ENCODE measurements around the gene HTT. TPM values are rescaled to one million over a fixed set of nuclear protein-coding genes. Genes with fewer than 3 reads are reported as not detected.

The HTT gene
- total and polyA plus RNA-seq, 4 donors: 38.9 to 51.5 (median 40.9) TPM

DNA sequence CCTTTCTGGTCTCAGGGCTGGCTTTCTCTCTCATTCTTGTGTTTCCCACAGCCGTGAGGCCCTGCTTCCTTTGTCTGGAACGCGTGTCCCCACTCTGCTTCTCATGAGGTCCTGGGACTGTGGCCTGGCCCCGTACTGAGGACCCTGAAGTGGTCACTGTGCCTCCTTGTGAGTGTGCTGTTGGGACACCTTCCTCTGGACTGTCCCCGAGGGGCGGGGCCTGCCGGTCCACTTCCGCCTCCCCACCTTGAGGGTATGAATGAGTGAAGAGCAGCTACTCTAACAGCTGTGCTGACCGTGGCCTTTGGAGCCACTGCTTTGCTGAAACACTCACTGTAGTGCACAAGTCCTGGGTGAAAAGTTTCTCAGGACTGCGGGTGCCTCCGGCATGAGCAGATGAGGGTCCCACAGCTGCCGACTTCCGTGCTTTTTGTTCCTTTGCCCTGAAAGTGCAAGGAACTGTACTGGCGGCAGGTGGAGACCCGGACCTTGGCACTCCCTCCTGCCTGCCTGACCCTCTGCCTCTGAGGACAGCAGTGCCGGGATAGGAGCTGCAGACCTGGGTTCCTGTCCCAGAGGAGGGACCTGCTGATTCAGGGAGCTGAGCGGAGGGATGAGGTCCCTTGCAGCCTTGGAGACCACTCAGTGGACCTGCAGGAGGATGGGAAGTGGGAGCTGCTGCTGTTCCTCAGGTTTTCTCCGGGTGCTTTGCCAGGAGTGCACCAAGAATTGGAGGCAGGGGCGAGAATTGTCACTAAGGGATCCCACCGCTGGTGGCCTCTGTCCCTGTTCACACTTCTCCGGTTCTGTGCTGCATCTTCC, 38.1 kb upstream of the HTT start:
- H3K4me1 ChIP-seq (ENCODE audit: control insufficient read depth, insufficient read depth, low read length): peaks cover 12% of the 10 kb centered on the region
- H3K27ac ChIP-seq (ENCODE audit: low read depth, low read length): no peak overlapping the region
- H3K9me3 ChIP-seq (ENCODE audit: control insufficient read depth, insufficient read depth, low read length): no peaks in the 10 kb centered on the region
- H3K36me3 ChIP-seq (ENCODE audit: control insufficient read depth, insufficient read depth, low read length): peaks cover 16% of the 10 kb centered on the region
- H3K4me3 ChIP-seq (ENCODE audit: low read depth, low read length): no peak overlapping the region
- H3K27me3 ChIP-seq (ENCODE audit: control insufficient read depth, insufficient read depth, low read length): peaks cover 4% of the 10 kb centered on the region
- 88% methylated on average over 19 of the region's 21 CpGs for WGBS (ENCODE audit: insufficient coverage)
- DNase-seq (ENCODE audit: low read depth in 4 of 6, low spot score in 6 of 6): no peak

DNA sequence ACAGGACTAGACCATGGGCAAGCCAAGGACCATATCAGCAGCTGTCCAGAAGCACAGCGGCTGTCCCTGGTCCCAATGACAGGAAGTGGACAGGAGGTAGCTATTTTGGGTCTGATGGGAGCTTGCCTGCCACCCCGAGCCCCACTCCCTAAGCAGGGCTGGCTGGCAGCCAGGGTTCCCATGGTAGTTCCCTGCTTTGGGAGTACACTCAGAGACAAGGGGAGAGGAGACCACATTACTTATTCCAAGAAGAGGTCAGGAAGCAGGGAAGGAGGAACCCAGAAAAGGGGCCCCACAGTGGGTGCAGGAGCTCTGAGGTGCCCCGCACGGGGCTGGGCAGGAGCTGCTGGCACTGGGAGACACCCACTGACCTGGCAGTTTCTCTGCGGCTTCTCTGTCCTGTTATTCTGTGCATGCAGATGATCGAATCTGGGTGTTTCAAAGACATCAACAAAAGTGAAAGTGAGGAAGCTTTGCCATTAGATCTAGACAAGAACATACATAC, 36.5 kb upstream of the HTT start:
- Histone ChIP-seq H3K36me3 (ENCODE audit: control insufficient read depth, insufficient read depth, low read length) (peaks cover 16% of the 10 kb centered on the region), H3K27ac (ENCODE audit: low read depth, low read length) (no peak overlapping the region), H3K4me1 (ENCODE audit: control insufficient read depth, insufficient read depth, low read length) (peaks cover 26% of the 10 kb centered on the region), H3K9me3 (ENCODE audit: control insufficient read depth, insufficient read depth, low read length) (no peaks in the 10 kb centered on the region), H3K27me3 (ENCODE audit: control insufficient read depth, insufficient read depth, low read length) (peaks cover 9% of the 10 kb centered on the region), H3K4me3 (ENCODE audit: low read depth, low read length) (no peak overlapping the region)
- DNase-seq (ENCODE audit: low read depth in 4 of 6, low spot score in 6 of 6): peak in 3 of 6 donors; percentile 23 to 68 (median 42)
- 30% methylated on average over 4 of the region's 6 CpGs for WGBS (ENCODE audit: insufficient coverage)

DNA sequence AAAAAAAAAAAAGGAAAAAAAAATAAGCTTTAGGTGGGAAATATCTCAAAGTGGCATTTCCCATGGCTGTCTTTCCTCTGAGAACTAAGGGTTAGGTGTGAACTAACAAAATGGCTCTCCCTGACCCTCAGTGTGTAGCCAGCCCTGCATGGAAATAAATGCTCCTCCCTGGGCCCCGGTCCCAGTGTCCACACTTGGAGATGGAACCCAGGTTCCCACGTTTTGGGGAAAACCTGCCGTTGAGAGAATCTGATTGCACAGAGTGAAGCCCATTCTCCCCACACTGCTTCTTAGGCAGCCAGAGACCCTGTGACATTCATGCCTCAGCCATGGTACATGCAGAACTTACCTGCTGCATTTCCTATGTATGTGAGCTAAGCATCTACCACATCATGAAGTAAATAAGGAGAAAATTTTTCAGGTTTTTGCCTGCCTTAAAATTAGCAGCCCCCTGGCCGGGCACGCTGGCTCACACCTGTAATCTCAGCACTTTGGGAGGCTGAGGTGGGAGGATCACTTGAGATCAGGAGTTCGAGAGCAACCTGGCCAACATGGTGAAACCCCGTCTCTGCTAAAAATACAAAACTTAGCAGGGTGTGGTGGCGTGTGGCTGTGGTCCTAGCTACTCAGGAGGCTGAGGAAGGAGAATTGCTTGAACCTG, 34.6 kb upstream of the HTT start:
- no peak overlapping the region for H3K4me3 ChIP-seq (ENCODE audit: low read depth, low read length)
- H3K9me3 ChIP-seq (ENCODE audit: control insufficient read depth, insufficient read depth, low read length): no peaks in the 10 kb centered on the region
- peaks cover 9% of the 10 kb centered on the region for H3K27me3 ChIP-seq (ENCODE audit: control insufficient read depth, insufficient read depth, low read length)
- peaks cover 26% of the 10 kb centered on the region for H3K4me1 ChIP-seq (ENCODE audit: control insufficient read depth, insufficient read depth, low read length)
- H3K27ac ChIP-seq (ENCODE audit: low read depth, low read length): no peak overlapping the region
- WGBS (ENCODE audit: insufficient coverage): 90% methylated on average over 8 of the region's 8 CpGs
- peaks cover 16% of the 10 kb centered on the region for H3K36me3 ChIP-seq (ENCODE audit: control insufficient read depth, insufficient read depth, low read length)
- DNase-seq (ENCODE audit: low read depth in 4 of 6, low spot score in 6 of 6): no peak

DNA sequence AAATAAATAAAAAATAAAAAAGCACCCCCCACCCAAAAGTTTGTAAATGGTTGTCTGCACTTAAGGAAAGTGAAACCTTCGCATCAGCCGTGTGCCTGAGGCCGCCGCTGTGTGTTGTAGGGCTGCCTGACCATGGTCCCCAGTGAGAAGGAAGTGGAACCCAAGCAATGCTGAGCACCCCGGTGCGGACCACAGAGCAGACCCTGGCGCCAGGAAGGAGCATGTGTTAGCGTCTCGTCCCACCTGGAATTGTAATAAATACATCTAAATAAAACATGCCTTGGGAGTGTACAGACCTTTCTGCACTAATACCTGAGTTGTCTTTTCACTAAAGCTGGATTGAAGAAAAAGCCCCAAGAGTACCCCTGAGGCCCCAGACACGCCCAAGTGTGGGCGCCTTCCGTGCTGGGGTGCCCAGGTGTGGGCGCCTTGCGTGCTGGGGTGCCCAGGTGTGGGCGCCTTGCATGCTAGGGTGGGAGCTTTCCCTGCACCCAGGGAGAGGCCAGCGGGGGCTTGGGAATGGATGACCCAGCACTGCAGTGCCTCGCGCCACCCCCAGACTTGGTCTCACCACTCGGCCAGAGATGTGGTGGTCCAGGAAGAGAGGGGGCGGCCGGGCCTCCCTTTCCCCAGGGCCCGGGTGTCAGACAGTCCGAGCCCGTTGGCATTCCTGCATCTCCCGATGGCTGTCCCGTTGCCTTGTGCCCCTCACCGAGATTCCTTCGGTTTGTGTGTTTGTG, 33.9 kb upstream of the HTT start:
- no peak for DNase-seq (ENCODE audit: low read depth in 4 of 6, low spot score in 6 of 6)
- H3K9me3 ChIP-seq (ENCODE audit: control insufficient read depth, insufficient read depth, low read length): no peaks in the 10 kb centered on the region
- 90% methylated on average over 19 of the region's 28 CpGs for WGBS (ENCODE audit: insufficient coverage)
- peaks cover 9% of the 10 kb centered on the region for H3K27me3 ChIP-seq (ENCODE audit: control insufficient read depth, insufficient read depth, low read length)
- no peak overlapping the region for H3K27ac ChIP-seq (ENCODE audit: low read depth, low read length)
- peaks cover 26% of the 10 kb centered on the region for H3K4me1 ChIP-seq (ENCODE audit: control insufficient read depth, insufficient read depth, low read length)
- H3K4me3 ChIP-seq (ENCODE audit: low read depth, low read length): no peak overlapping the region
- peaks cover 15% of the 10 kb centered on the region for H3K36me3 ChIP-seq (ENCODE audit: control insufficient read depth, insufficient read depth, low read length)

DNA sequence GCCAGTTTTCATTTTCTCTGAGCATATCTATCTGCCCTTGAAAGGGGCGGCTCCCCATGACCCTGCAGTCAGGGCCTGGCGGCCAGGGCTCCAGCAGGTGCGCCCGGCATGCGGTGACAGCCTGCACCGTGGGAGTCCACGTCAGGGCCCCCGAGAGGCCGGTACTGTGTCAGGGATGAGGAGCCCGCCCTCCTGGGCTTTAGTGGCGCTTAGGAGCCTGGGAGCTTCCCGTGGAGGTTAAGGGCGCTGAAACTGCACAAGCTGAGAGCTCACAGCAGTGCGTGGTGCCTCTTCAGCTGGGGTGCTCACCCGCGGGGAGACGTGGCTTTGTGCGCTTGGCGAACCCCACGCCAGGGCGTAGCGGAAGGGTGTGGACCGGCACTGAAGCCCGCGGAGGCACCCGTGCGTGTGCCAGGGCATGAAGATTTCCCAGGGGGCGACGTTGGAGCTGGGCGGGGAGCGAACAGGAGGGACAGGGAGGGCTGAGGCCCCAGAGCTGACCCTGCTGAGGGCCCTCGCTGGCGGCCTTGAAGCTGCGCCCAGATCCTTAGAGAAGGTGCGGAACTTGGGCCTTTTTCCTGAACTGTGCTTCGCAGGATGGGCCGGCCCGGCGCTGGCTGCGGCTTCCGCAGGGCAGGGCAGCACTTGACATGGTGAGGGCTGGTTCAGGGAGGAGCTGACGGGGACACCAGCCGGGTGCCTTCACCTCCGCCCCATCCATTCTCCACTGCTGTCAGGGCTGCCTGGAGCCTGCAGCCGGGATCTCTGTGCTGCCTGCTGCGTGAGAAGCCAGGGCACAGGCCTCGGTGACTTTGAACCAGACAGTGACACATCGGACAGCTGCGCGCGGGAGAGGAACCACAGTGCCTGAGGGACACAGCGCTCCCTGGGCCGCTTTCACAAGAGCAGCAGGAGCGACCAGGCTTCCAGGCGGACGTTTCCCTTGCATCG, 33.0 kb upstream of the HTT start:
- Histone ChIP-seq H3K4me1 (ENCODE audit: control insufficient read depth, insufficient read depth, low read length) (peaks cover 26% of the 10 kb centered on the region), H3K9me3 (ENCODE audit: control insufficient read depth, insufficient read depth, low read length) (no peaks in the 10 kb centered on the region), H3K4me3 (ENCODE audit: low read depth, low read length) (peak overlapping the region; percentile 50), H3K27ac (ENCODE audit: low read depth, low read length) (no peak overlapping the region), H3K36me3 (ENCODE audit: control insufficient read depth, insufficient read depth, low read length) (peaks cover 9% of the 10 kb centered on the region), H3K27me3 (ENCODE audit: control insufficient read depth, insufficient read depth, low read length) (peaks cover 9% of the 10 kb centered on the region)
- 34% methylated on average over 56 of the region's 57 CpGs for WGBS (ENCODE audit: insufficient coverage)
- peak in 2 of 6 donors; percentile 46 to 69 for DNase-seq (ENCODE audit: low read depth in 4 of 6, low spot score in 6 of 6)

DNA sequence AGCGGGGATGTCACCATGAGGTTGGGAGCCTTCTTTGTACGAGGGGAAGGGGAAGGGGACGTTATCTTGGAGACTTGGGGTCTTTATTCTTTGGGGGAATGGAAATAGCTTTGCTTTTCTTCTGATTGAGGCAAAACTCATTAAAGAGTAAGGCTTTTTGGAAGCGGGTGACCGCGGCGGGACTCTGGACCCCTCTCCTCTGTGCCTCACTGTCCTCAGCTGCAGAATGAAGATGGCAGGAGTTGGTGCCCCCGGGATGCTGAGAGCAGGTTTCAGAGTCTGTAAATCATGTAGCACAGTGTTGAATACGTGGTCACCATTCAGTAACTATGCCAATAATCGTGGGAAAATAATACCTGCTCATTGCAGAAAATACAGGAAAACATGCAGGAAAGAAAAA, 32.3 kb upstream of the HTT start:
- Histone ChIP-seq H3K27me3 (ENCODE audit: control insufficient read depth, insufficient read depth, low read length) (peaks cover 9% of the 10 kb centered on the region), H3K27ac (ENCODE audit: low read depth, low read length) (no peak overlapping the region), H3K36me3 (ENCODE audit: control insufficient read depth, insufficient read depth, low read length) (peaks cover 8% of the 10 kb centered on the region), H3K4me3 (ENCODE audit: low read depth, low read length) (peak overlapping the region; percentile 50), H3K4me1 (ENCODE audit: control insufficient read depth, insufficient read depth, low read length) (peaks cover 26% of the 10 kb centered on the region), H3K9me3 (ENCODE audit: control insufficient read depth, insufficient read depth, low read length) (no peaks in the 10 kb centered on the region)
- no peak for DNase-seq (ENCODE audit: low read depth in 4 of 6, low spot score in 6 of 6)
- 42% methylated on average over 8 of the region's 10 CpGs for WGBS (ENCODE audit: insufficient coverage)

DNA sequence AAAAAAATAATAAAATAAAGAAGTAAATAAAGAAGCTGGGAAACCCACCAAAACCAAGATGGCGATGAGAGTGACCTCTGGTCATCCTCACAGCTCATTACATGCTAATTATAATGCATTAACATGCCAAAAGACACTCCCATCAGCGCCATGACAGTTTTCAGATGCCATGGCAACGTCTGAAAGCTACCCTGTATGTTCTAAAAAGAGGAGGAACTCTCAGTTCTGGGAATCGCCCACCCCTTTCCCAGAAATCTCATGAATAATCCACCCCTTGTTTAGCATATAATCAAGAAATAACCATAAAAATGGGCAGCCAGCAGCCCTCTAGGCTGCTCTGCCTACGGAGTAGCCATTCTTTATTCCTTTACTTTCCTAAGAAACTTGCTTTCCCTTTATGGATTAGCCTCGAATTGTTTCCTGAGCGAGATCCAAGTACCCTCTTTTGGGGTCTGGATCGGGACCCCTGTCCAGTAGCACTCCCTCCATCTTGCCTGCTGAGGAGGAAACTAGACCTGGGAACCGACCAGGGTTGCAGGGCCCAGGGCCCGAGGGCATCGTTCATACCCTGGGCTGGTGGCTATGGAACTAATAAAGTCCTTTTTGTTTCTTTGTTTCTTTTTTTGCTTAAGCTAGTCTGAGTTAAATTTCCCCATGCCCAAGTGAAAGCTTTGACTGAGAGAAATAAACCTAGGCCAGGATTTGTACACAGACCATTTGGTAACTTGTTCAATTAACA, 31.0 kb upstream of the HTT start:
- no peak overlapping the region for H3K4me3 ChIP-seq (ENCODE audit: low read depth, low read length)
- H3K4me1 ChIP-seq (ENCODE audit: control insufficient read depth, insufficient read depth, low read length): peaks cover 20% of the 10 kb centered on the region
- peaks cover 9% of the 10 kb centered on the region for H3K27me3 ChIP-seq (ENCODE audit: control insufficient read depth, insufficient read depth, low read length)
- peaks cover 8% of the 10 kb centered on the region for H3K36me3 ChIP-seq (ENCODE audit: control insufficient read depth, insufficient read depth, low read length)
- WGBS (ENCODE audit: insufficient coverage): 60% methylated on average over 8 of the region's 11 CpGs
- no peaks in the 10 kb centered on the region for H3K9me3 ChIP-seq (ENCODE audit: control insufficient read depth, insufficient read depth, low read length)
- H3K27ac ChIP-seq (ENCODE audit: low read depth, low read length): no peak overlapping the region
- DNase-seq (ENCODE audit: low read depth in 4 of 6, low spot score in 6 of 6): peak in 2 of 6 donors; percentile 20 to 47

DNA sequence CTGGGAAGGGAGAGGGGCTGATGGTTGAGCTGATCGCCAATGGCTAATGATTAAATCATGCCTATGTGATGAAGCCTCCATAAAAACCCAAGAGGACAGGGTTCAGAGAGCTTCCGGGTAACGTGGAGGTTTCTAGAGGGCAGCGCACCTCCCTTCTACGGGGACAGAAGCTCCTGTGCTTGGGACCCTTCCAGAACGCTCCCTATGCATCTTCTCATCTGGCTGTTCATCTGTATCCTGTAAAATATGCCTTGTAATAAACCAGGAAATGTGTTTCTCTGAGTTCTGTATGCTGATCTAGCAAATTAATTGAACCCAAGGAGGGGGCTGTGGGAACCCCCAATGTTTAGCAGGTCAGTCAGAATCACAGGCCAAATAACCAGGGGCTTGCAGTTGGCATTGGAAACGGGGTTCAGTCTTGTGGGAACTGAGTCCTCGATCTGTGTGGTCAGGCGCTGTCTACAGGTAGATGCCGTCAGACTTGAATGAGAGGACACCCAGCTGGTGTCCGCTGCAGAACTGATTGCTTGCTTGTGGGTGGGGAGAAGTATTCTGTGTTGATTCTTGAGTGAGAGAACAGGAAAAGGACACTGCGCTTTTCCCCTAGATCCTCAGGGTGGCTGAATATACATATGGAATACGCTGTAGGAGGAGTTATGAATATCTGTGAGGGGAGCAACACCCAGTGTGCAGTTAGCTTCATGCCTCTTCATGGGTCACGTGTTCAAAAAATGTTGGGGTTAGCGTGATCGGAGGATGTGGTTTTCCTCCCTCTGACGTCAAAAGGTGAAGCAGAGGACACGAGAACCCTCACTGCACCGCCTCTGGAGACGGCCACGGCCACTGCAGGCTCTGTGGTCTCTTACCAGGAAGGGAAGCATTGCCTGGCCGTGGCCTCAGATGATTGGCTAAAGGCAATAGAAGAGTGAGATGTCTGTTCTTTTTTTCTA, 29.3 kb upstream of the HTT start:
- Histone ChIP-seq H3K36me3 (ENCODE audit: control insufficient read depth, insufficient read depth, low read length) (peaks cover 8% of the 10 kb centered on the region), H3K9me3 (ENCODE audit: control insufficient read depth, insufficient read depth, low read length) (no peaks in the 10 kb centered on the region), H3K4me3 (ENCODE audit: low read depth, low read length) (no peak overlapping the region), H3K27me3 (ENCODE audit: control insufficient read depth, insufficient read depth, low read length) (peaks cover 9% of the 10 kb centered on the region), H3K4me1 (ENCODE audit: control insufficient read depth, insufficient read depth, low read length) (peaks cover 20% of the 10 kb centered on the region), H3K27ac (ENCODE audit: low read depth, low read length) (no peak overlapping the region)
- WGBS (ENCODE audit: insufficient coverage): 87% methylated on average over 19 of the region's 22 CpGs
- DNase-seq (ENCODE audit: low read depth in 4 of 6, low spot score in 6 of 6): no peak
